ENCODE results near the gene CTSC. TPM values are rescaled to one million over a fixed set of nuclear protein-coding genes. Genes with fewer than 3 reads are reported as not detected.

The CTSC gene
- total RNA-seq, 4 donors from 2014 or later: 7.0 to 16.7 (median 13.5) TPM

GRCh38 chr11:88332851-88333250 lies 4.7 kb downstream of the CTSC start:
- intact Hi-C loops (cut with DNase I; ENCODE audit: low total_unique reads) (no loop called here), in situ Hi-C loops (cut with MboI; ENCODE audit: low sequenced_read_pairs in 4 of 4) (no loop called here)
- no peaks in the 10 kb centered on the region for H3K27me3 ChIP-seq
- DNase-seq (no peak), ATAC-seq (no peak)
- H3K4me3 ChIP-seq: no peak overlapping the region
- no peaks in the 10 kb centered on the region for H3K36me3 ChIP-seq
- peaks cover 0 to 7% of the 10 kb centered on the region in 2 donors for H3K4me1 ChIP-seq
- TF ChIP-seq, protein P1, sequence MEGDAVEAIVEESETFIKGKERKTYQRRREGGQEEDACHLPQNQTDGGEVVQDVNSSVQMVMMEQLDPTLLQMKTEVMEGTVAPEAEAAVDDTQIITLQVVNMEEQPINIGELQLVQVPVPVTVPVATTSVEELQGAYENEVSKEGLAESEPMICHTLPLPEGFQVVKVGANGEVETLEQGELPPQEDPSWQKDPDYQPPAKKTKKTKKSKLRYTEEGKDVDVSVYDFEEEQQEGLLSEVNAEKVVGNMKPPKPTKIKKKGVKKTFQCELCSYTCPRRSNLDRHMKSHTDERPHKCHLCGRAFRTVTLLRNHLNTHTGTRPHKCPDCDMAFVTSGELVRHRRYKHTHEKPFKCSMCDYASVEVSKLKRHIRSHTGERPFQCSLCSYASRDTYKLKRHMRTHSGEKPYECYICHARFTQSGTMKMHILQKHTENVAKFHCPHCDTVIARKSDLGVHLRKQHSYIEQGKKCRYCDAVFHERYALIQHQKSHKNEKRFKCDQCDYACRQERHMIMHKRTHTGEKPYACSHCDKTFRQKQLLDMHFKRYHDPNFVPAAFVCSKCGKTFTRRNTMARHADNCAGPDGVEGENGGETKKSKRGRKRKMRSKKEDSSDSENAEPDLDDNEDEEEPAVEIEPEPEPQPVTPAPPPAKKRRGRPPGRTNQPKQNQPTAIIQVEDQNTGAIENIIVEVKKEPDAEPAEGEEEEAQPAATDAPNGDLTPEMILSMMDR (IDR thresholded peaks at IDR 0.05 in 4 of 5, conservative IDR thresholded peaks at IDR 0.05 in 1 of 5): no peak
- TF ChIP-seq POLR2A (IDR thresholded peaks at IDR 0.05): no peak
- H3K27ac ChIP-seq: no peak overlapping the region
- no peaks in the 10 kb centered on the region for H3K9me3 ChIP-seq

- ATAC-seq: no peak
- no peak for DNase-seq
- H3K4me3 ChIP-seq: no peak overlapping the region
- intact Hi-C loops (cut with DNase I; ENCODE audit: low total_unique reads) (no loop called here), in situ Hi-C loops (cut with MboI; ENCODE audit: low sequenced_read_pairs in 4 of 4) (no loop called here)
- TF ChIP-seq, protein P1 (IDR thresholded peaks at IDR 0.05 in 4 of 5, conservative IDR thresholded peaks at IDR 0.05 in 1 of 5): no peak
- no peak for TF ChIP-seq POLR2A (IDR thresholded peaks at IDR 0.05)
- no peak overlapping the region for H3K27ac ChIP-seq
- peaks cover 2 to 12% of the 10 kb centered on the region in 2 donors for H3K4me1 ChIP-seq
- no peaks in the 10 kb centered on the region for H3K27me3 ChIP-seq
- no peaks in the 10 kb centered on the region for H3K9me3 ChIP-seq
- no peaks in the 10 kb centered on the region for H3K36me3 ChIP-seq
Observed at GRCh38 chr11:88330826-88331428, 6.6 kb downstream of the CTSC start.

- DNase-seq (no peak), ATAC-seq (no peak)
- in situ Hi-C loops (cut with MboI; ENCODE audit: low sequenced_read_pairs in 4 of 4) (no loop called here), intact Hi-C loops (cut with DNase I; ENCODE audit: low total_unique reads) (no loop called here)
- Histone ChIP-seq H3K27me3 (no peaks in the 10 kb centered on the region), H3K4me3 (no peak overlapping the region), H3K9me3 (no peaks in the 10 kb centered on the region), H3K27ac (no peak overlapping the region), H3K36me3 (no peaks in the 10 kb centered on the region), H3K4me1 (peaks cover 2 to 12% of the 10 kb centered on the region in 2 donors)
- TF ChIP-seq POLR2A (IDR thresholded peaks at IDR 0.05): no peak
- TF ChIP-seq, protein P1 (IDR thresholded peaks at IDR 0.05 in 4 of 5, conservative IDR thresholded peaks at IDR 0.05 in 1 of 5): no peak
Observed at GRCh38 chr11:88329563-88330250, 7.8 kb downstream of the CTSC start.

- H3K36me3 ChIP-seq: no peaks in the 10 kb centered on the region
- in situ Hi-C loops (cut with MboI; ENCODE audit: low sequenced_read_pairs in 4 of 4): no loop called here
- ATAC-seq: no peak
Observed at GRCh38 chr11:88327462-88328143, 9.9 kb downstream of the CTSC start.

More at GRCh38 chr11:88327462-88328143, 9.9 kb downstream of the CTSC start:
- Histone ChIP-seq H3K9me3 (no peaks in the 10 kb centered on the region), H3K4me3 (no peak overlapping the region), H3K27me3 (no peaks in the 10 kb centered on the region), H3K27ac (no peak overlapping the region), H3K4me1 (peaks cover 2 to 7% of the 10 kb centered on the region in 2 donors)
- DNase-seq: no peak
- TF ChIP-seq, protein P1 (IDR thresholded peaks at IDR 0.05 in 4 of 5, conservative IDR thresholded peaks at IDR 0.05 in 1 of 5): no peak
- no peak for TF ChIP-seq POLR2A (IDR thresholded peaks at IDR 0.05)
- intact Hi-C loops (cut with DNase I; ENCODE audit: low total_unique reads): no loop called here
